Skeletal muscle cell (primary cell): ENCODE results near the gene PCP4L1.
A peak's percentile ranks its signal among the peaks of the same experiment; 100 is the strongest.

ENCODE experiments used
- DNase-seq: peaks from one replicate; pipeline ENCODE4 v3.0.0-alpha.2; 2010; ENCODE audit warnings: low read depth
- H3K4me3 ChIP-seq: 2 replicates; pipeline ENCODE4 v1.5.1; 2011; ENCODE audit warnings: low read depth, mild to moderate bottlenecking, control low read depth, low read length, moderate library complexity

Gene PCP4L1

GRCh38 chr1:161261261-161262235, 3.0 kb downstream of the PCP4L1 start:
- DNase-seq = no peak
- H3K4me3 ChIP-seq = no peak overlapping the region

- H3K4me3 ChIP-seq = no peak overlapping the region
- no peak for DNase-seq
Measured at GRCh38 chr1:161265305-161265704, 6.8 kb downstream of the PCP4L1 start.

GRCh38 chr1:161266202-161266601, 7.7 kb downstream of the PCP4L1 start:
- H3K4me3 ChIP-seq = no peak overlapping the region
- no peak for DNase-seq

DNA sequence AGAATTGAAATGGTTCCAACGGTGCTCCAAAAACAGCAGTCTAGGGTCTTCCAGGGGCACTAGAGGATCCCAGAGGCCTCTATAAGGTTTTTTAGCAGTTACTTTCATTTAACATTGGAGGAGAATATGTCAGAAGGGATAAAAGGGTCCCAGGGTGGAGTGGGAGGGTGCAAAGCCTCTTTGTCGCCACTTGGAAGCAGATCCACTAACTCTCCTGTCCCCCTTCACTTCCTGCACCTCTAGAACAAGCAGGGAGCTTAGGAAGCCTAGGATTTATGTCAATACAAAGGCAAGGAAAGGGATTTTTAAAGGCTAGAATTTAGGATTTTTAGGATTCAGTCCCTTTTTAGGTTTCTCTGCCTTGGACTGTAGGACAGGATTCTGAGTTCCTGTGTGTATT, 8.3 kb downstream of the PCP4L1 start:
- DNase-seq = no peak
- H3K4me3 ChIP-seq = no peak overlapping the region

DNA sequence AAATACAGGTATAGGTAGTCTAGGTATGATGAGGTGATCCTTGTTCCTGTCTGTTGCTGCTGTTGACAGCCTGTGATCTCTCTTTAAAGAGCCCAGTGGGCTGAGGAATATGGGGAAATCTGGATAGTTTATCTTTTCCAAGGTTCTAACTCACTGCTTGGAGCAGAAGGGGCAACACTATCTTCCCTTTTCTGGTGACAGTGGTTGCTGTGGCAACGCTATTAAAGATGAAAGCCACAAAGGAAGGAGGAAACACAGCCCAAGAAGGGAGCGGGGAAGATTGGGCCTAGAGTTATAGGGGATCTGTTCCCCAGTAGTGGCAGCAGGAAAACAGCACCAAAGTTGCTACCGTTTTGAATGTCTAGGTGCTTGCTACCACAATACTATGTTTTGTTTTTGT, 8.8 kb downstream of the PCP4L1 start:
- no peak for DNase-seq
- no peak overlapping the region for H3K4me3 ChIP-seq

DNA sequence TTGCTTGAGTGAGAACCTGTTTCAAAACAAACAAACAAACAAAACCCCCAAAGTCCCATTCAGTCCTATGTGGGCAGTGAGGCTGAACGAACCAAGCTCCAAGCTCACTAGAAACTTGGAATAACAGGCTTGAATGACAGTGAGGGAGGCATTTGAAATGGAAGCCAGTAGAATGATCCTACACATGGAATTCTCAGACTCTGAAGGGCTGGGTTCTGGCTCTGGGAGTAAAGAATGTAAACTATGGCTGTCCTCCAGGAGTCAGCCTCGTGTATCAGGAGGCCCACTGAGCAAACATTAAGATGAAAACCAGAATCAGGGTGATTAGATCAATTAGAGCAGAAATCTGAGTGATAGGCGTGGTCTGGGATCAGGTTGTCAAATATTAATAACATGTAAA, 14.9 kb downstream of the PCP4L1 start:
- no peak overlapping the region for H3K4me3 ChIP-seq
- no peak for DNase-seq

DNA sequence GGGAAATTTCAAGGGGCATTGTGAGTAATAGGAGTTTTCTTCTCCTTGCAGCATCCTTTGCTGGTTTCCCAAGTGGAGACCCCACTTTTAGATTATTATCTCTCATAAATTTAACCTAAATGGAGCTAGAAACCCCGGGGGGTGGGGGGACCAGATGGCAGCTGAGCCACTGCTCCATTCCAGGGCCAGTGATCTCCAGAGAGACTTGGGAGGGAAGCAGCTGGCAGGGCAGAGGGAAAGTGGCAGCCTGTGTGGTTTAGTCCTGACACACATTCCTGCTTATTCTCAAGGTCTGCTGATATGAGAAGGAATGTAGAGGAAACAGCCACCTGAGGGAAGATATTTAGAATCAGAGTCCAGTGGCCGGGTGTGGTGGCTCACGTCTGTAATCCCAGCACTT, 16.3 kb downstream of the PCP4L1 start:
- H3K4me3 ChIP-seq = no peak overlapping the region
- no peak for DNase-seq

GRCh38 chr1:161282991-161283390, 24.4 kb downstream of the PCP4L1 start:
- DNase-seq = no peak
- no peak overlapping the region for H3K4me3 ChIP-seq

DNA sequence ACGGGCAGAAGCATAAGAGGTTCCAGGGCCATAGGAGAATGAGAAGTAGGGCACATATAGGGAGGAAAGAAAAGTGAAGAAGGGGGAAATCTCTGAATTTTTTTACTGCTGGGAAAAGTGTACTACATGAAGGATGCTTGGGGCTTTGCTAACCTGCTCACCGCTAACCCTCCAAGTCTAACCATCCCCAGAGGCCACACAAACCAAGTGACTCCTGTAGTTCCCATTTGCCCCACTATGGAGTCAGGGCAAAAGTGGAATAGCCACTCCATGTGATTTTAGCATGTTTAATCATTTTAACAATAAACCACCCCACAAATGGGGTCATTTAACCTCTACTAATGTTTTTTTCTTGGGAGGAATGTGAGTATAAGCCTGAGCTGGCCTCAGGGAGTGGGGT, 26.6 kb downstream of the PCP4L1 start:
- DNase-seq = no peak
- no peak overlapping the region for H3K4me3 ChIP-seq

DNA sequence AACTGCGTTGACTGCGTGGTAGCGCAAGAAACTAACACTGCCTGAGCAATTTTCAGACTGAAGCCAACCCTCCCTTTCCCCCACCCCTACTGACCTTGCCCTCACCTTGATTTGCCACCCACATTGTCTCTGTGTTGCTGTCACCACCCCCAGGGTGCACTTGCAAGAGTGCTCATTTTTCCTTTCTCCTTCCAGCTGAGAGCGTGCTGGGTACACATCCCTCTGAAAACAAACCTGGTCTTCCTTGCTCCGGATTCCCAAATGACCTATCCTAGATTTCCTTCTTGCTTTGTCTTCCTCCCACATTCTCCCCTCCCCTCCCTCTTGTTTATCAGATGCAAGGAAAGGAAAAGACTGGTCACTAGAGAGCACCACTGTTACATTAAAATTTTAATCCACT, 27.0 kb downstream of the PCP4L1 start:
- DNase-seq = no peak

GRCh38 chr1:161287482-161288054, 29.0 kb downstream of the PCP4L1 start:
- H3K4me3 ChIP-seq = no peak overlapping the region
- DNase-seq = no peak

More for the DNA sequence above, 27.0 kb downstream of the PCP4L1 start:
- H3K4me3 ChIP-seq = no peak overlapping the region

- DNase-seq = no peak
- H3K4me3 ChIP-seq = no peak overlapping the region
Measured at GRCh38 chr1:161290779-161291178, 32.2 kb downstream of the PCP4L1 start.

GRCh38 chr1:161297415-161297814, 38.9 kb downstream of the PCP4L1 start:
- H3K4me3 ChIP-seq = no peak overlapping the region
- DNase-seq = no peak

GRCh38 chr1:161298116-161298515, 39.6 kb downstream of the PCP4L1 start:
- H3K4me3 ChIP-seq = no peak overlapping the region
- no peak for DNase-seq

DNA sequence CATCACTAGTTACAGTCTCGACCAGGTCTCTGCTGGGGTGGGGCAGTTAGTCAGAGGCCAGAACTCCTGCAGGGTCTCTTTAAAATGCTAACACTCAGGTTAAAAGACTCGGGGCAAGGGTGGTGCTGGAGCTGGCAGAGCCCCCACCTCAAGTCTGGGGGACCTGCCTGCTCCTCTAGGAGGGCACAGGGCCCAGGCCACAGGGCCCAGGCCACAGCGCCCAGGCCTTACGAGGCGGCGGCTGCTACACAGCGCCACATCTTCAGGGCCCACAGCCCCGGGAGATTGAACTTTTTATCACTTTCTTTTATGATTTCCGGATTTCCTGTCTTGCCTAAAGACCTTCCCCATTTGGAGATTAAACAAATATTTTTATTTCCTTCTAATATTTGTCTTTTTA, 40.8 kb downstream of the PCP4L1 start:
- no peak for DNase-seq

DNA sequence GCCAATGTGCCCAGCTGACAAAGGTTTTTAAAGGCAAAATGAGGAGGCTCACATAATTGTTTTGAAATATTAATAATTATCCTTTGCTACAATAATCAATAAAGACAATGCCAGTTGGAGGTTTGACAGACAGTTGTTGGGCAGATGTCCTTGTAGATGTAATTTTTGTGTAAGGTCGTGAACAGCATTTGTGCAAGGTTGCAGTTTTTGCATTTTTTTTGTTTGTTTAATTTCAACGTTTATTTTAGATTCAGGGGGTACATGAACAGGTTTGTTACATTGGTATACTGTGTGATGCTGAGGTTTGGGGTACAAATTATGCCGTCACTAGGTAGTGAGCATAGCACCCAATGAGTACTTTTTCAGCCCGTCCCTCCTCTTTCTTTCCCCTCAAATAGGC, 41.9 kb downstream of the PCP4L1 start:
- no peak overlapping the region for H3K4me3 ChIP-seq
- no peak for DNase-seq

More for the DNA sequence above, 40.8 kb downstream of the PCP4L1 start:
- no peak overlapping the region for H3K4me3 ChIP-seq

DNA sequence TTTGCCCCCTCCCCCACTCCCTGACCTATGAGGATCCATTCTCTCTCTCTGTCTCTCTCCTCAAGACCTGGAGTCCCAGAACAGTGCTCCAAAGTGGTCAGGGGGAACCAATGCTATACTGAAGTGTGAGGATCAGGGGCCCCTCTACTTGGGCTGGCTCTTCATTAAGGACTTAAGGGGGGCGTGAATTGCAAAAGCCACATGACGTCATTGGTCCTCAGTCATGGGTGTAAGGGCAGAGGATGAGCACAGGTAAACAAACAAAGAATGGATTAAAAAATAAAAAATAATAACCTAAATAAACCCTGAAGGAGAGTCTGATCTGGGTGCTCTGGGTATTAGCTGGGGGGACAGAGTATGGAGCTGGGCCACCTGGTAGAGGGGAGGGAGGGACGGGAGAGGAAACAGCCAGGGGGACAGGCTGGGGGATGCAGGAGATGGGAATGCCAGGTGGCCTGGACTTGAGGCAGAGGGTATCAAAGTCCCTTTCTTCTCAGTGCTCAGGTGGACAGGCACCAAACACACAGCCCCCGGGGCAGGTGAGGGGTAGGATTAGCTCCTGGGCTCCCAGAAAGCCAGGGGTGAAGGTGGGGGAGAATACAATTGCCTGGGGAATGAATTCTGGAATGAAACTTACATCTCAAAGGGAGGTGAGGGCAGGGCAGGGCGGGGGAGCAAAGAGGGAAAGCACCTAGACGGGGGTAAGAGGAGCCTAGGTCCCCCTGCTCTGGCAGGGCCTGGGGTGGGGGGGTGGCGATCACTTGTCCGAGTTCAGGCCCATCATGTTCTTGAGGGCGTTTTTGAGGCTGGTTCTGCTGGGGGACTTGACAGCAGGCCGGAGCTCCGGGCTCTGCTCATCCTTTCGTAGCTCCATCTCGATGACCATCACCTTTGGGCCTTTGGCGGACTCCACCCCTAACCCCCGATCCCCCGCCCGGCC, 46.7 kb downstream of the PCP4L1 start:
- peak overlapping the region; percentile 65 for H3K4me3 ChIP-seq
- no peak for DNase-seq

GRCh38 chr1:161305867-161306519, 47.4 kb downstream of the PCP4L1 start:
- peak; percentile 15 for DNase-seq
- H3K4me3 ChIP-seq = peak overlapping the region; percentile 65

GRCh38 chr1:161307230-161307768, 48.8 kb downstream of the PCP4L1 start:
- no peak overlapping the region for H3K4me3 ChIP-seq

More at GRCh38 chr1:161307230-161307768, 48.8 kb downstream of the PCP4L1 start:
- DNase-seq = peak; percentile 78
